K562 (cell line): Measurements from ENCODE around the gene NCAM2. TPM values are rescaled to one million over a fixed set of nuclear protein-coding genes. Genes with fewer than 3 reads are reported as not detected.
A peak's percentile ranks its signal among the peaks of the same experiment; 100 is the strongest.

Experiments
- ATAC-seq: fragments of 200-7000 bp; cut with Tn5 transposase; 3 replicates; pipeline ENCODE4 v1.9.1; 2020; ENCODE audit warnings: moderate library complexity
- BruUV-seq: library from RNA; stranded (reverse); fragments of 400-500 nt; replicated peaks from 2 replicates; lab custom pipeline; 2021; lab: Mats Ljungman, UMichigan
- CTCF ChIA-PET: fragments of 300-600 bp; formaldehyde crosslinking; extraction: SDS; loops from one replicate; lab custom pipeline; 2021; ENCODE audit warnings: low intra/inter-chr PET ratio; lab: Yijun Ruan, JAX
- POLR2A ChIA-PET: fragments of 300-600, 350-650 bp; sonication (Branson Sonifier 250); formaldehyde crosslinking; extraction: SDS; loops from one replicate; lab custom pipeline; 2021; ENCODE audit warnings: antibody characterized with exemption, inconsistent platforms; lab: Yijun Ruan, JAX
- DNase-seq, 4 experiments: peaks; one replicate each; pipeline versions ENCODE4 v3.0.0 to v3.0.0-alpha.2; 2011 to 2018; ENCODE audit warnings: low spot score in 3 of 4, mixed read lengths in 3 of 4; ENCODE audit errors: extremely low read depth in 1 of 4
- FAIRE-seq: peaks from 2 replicates; lab custom pipeline; 2011; peaks lifted over from hg19 to GRCh38; lab: Jason Lieb, UNC
- H2AFZ ChIP-seq: 2 replicates; pipeline ENCODE4 v1.6.0; 2011; ENCODE audit warnings: low read depth, low read length, control low read depth, inconsistent platforms
- H3K27ac ChIP-seq: fragments of 200-600 bp; 3 replicates; pipeline ENCODE4 v1.8.0; 2011; ENCODE audit warnings: low read depth, mild to moderate bottlenecking, control low read depth, inconsistent platforms, low read length, moderate library complexity, mixed read lengths; ENCODE audit errors: extremely low read depth
- H3K27me3 ChIP-seq, 2 experiments: fragments of 300-600 bp in 1 of 2; 2 replicates in 1 of 2; 3 replicates in 1 of 2; pipeline versions ENCODE4 v1.6.0 to v1.8.0; 2011; ENCODE audit warnings: inconsistent platforms in 2 of 2, low read length in 2 of 2, mild to moderate bottlenecking in 1 of 2, mixed read lengths in 1 of 2, moderate library complexity in 1 of 2; ENCODE audit not compliant: control insufficient read depth in 2 of 2, insufficient read depth in 2 of 2
- H3K36me3 ChIP-seq: fragments of 300-600 bp; 3 replicates; pipeline ENCODE4 v1.8.0; 2011; ENCODE audit warnings: mild to moderate bottlenecking, low read length, inconsistent platforms; ENCODE audit not compliant: control insufficient read depth, insufficient read depth
- H3K4me1 ChIP-seq, 2 experiments: fragments of 200-600 bp in 1 of 2; replicated peaks in 1 of 2; 2 replicates in 1 of 2; 3 replicates in 1 of 2; pipeline versions ENCODE4 v1.5.1 to v1.8.0; 2011; ENCODE audit warnings: inconsistent platforms in 2 of 2, low read length in 2 of 2, mild to moderate bottlenecking in 1 of 2, mixed read lengths in 1 of 2, moderate library complexity in 1 of 2; ENCODE audit not compliant: control insufficient read depth in 2 of 2, insufficient read depth in 2 of 2
- H3K4me2 ChIP-seq: 2 replicates; pipeline ENCODE4 v1.6.1; 2011; ENCODE audit warnings: low read length, control low read depth, inconsistent platforms, mixed read lengths; ENCODE audit not compliant: insufficient read depth
- H3K4me3 ChIP-seq: fragments of 200-600 bp; sonication (generic), shearing (Covaris generic); 2 replicates; pipeline ENCODE4 v1.5.1; 2016; ENCODE audit warnings: control low read depth, inconsistent platforms
- H3K79me2 ChIP-seq: fragments of 200-600 bp; 3 replicates; pipeline ENCODE4 v1.8.0; 2011; ENCODE audit warnings: low read length, inconsistent platforms; ENCODE audit not compliant: control insufficient read depth, insufficient read depth
- H3K9ac ChIP-seq, 2 experiments: 2 replicates each; pipeline versions ENCODE4 v1.6.0 to v1.6.1; 2011; ENCODE audit warnings: low read depth in 2 of 2, low read length in 2 of 2, control low read depth in 1 of 2, inconsistent platforms in 1 of 2, mild to moderate bottlenecking in 1 of 2, mixed read lengths in 1 of 2; ENCODE audit not compliant: insufficient read depth in 1 of 2
- H3K9me1 ChIP-seq: one replicate; pipeline ENCODE4 v1.6.0; 2011; ENCODE audit warnings: inconsistent platforms, mild to moderate bottlenecking, low read length, moderate library complexity; ENCODE audit not compliant: control insufficient read depth, insufficient read depth
- H3K9me3 ChIP-seq: replicated peaks from 2 replicates; pipeline ENCODE4 v1.5.1; 2011; ENCODE audit warnings: low read depth, low read length, inconsistent platforms; ENCODE audit not compliant: control insufficient read depth, insufficient read depth
- H4K20me1 ChIP-seq: replicated peaks from 2 replicates; pipeline ENCODE4 v1.6.1; 2011; ENCODE audit warnings: low read length, inconsistent platforms, mixed read lengths; ENCODE audit not compliant: control insufficient read depth, insufficient read depth
- ARID2 ChIP-seq: fragments of 450-650 bp; IDR thresholded peaks from 2 replicates; pipeline ENCODE4 v1.6.1; 2017; ENCODE audit warnings: antibody characterized with exemption, mild to moderate bottlenecking
- CCNT2 ChIP-seq: IDR thresholded peaks from 2 replicates; pipeline ENCODE4 v1.6.1; 2011; ENCODE audit warnings: borderline replicate concordance, low read depth, mild to moderate bottlenecking, moderate library complexity, mixed read lengths, low read length; ENCODE audit not compliant: insufficient read length; ENCODE audit errors: extremely low read depth
- CEBPB ChIP-seq: fragments of 450-650 bp; IDR thresholded peaks from 2 replicates; pipeline ENCODE4 v1.6.1; 2016; ENCODE audit warnings: missing genetic modification characterization, missing compliant biosample characterization
- ETV6 ChIP-seq, 3 experiments: fragments of 150-350 bp in 1 of 3; sonication (generic) in 1 of 3; formaldehyde crosslinking in 1 of 3; IDR thresholded peaks; 2 replicates each; pipeline versions ENCODE4 v1.6.1 to v1.8.0; 2014 to 2022; ENCODE audit warnings: borderline replicate concordance in 2 of 3, low read depth in 2 of 3, antibody characterized with exemption in 1 of 3, low read length in 1 of 3, mild to moderate bottlenecking in 1 of 3, missing genetic modification reagents in 1 of 3
- NR2F6 ChIP-seq: fragments of 450-650 bp; formaldehyde crosslinking; IDR thresholded peaks from 2 replicates; pipeline ENCODE4 v1.4.0; 2020; ENCODE audit warnings: mild to moderate bottlenecking
- POLR2AphosphoS2 ChIP-seq: IDR thresholded peaks from 2 replicates; pipeline ENCODE4 v1.6.1; 2012; ENCODE audit warnings: low read length, improper control_type of control experiment
- TEAD4 ChIP-seq, 2 experiments: sonication (generic) in 1 of 2; formaldehyde crosslinking in 1 of 2; IDR thresholded peaks; 2 replicates each; pipeline versions ENCODE4 v1.6.1 to v1.8.0; 2012 to 2022; ENCODE audit warnings: borderline replicate concordance in 1 of 2, inconsistent platforms in 1 of 2, low read length in 1 of 2, mild to moderate bottlenecking in 1 of 2, missing genetic modification reagents in 1 of 2
- WGBS: fragments of 100-300 bp; shearing (Covaris generic); methylation state at CpG from one replicate; pipeline ENCODE4 v1.1.6; 2016; ENCODE audit warnings: low coverage, mixed read lengths; ENCODE audit not compliant: insufficient coverage; ENCODE audit errors: missing lambda C conversion rate; 5-methylcytosine and 5-hydroxymethylcytosine counted together
- in situ Hi-C: fragments of 300-500 bp; cut with MboI; formaldehyde crosslinking; loops from 4 replicates; pipeline ENCODE4 v1.15.0; 2018; ENCODE audit warnings: inconsistent platforms, mixed read lengths
- intact Hi-C: fragments of 100-400 bp; cut with micrococcal nuclease; formaldehyde crosslinking; loops from 2 replicates; pipeline ENCODE4 v1.14.2; 2022
- polyA plus RNA-seq, 8 experiments: library from polyadenylated mRNA; depleted of rRNA in 4 of 8; stranded (reverse) in 5 of 8; unstranded in 3 of 8; fragments of >200 nt; fragmentation: Nextera tagmentation in 2 of 8; fragmentation: Illumina TruSeq in 1 of 8; extraction: Ambion mirVana in 2 of 8; extraction: Trizol in 1 of 8; gene quantifications; 2 replicates each; pipeline versions ENCODE4 v1.2.1 to v1.2.3, GENCODE V29; 2011 to 2014; ENCODE audit warnings: inconsistent platforms in 1 of 8, missing spikeins in 1 of 8
- total RNA-seq, 7 experiments: library from RNA; depleted of rRNA in 6 of 7; stranded (reverse); fragments of >200 nt in 6 of 7; fragmentation: Illumina TruSeq in 2 of 7; extraction: Trizol in 2 of 7; gene quantifications; 2 replicates each; pipeline versions ENCODE4 v1.2.1 to v1.2.3, GENCODE V29; 2011 to 2021; ENCODE audit warnings: low replicate concordance in 1 of 7
- TF ChIP-seq, protein P1 (sequence below): fragments of 450-650 bp; conservative IDR thresholded peaks from 2 replicates; pipeline ENCODE4 v1.6.1; 2016; ENCODE audit warnings: missing genetic modification characterization, low read depth, mild to moderate bottlenecking, missing compliant biosample characterization, moderate library complexity
- TF ChIP-seq, protein P2 (sequence below): fragments of 250-450 bp; sonication (Bioruptor Pico); IDR thresholded peaks from 2 replicates; pipeline ENCODE4 v1.5.0; 2021
- TF ChIP-seq, protein P3 (sequence below): sonication (generic); formaldehyde crosslinking; IDR thresholded peaks from 2 replicates; pipeline ENCODE4 v1.8.1; 2022; ENCODE audit warnings: missing genetic modification reagents
- TF ChIP-seq, protein P4 (sequence below): sonication (generic); formaldehyde crosslinking; IDR thresholded peaks from 2 replicates; pipeline ENCODE4 v1.8.1; 2023; ENCODE audit warnings: mild to moderate bottlenecking, missing genetic modification reagents, moderate library complexity

Gene NCAM2
- total and polyA plus RNA-seq, 9 of the 15 experiments (the other 6 are each of a cell fraction or from before 2014, with no cell fraction given), result 14.0 to 58.2 (median 27.8) TPM

DNA sequence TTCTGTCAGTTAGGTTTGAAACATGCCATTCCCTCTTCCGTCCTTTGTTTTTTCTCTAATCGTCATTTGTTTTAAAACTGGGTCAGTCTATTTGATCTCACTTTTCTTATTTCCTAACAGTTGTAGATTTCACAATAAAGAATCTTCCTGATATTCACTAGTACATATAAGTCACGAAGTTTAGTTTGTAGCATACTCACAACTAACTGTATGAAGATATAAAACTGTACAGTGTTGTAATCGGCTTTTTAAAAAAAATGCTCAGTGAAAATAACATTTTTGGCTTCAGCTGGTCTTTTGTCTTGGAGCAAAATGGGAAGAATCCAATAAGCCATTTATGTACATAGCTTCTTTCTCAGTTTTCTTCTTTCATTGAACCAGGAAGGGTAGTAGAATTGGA lies 78.3 kb downstream of the NCAM2 start:
- BruUV-seq, result no TSS peak
- Histone ChIP-seq H2AFZ (peak overlapping the region; percentile 25), H3K4me3 (no peak overlapping the region), H3K9me3 (no peaks in the 10 kb centered on the region), H3K9ac (no peak overlapping the region), H3K27me3 (no peaks in the 10 kb centered on the region), H3K4me1 (no peaks in the 10 kb centered on the region), H3K4me2 (no peak overlapping the region), H4K20me1 (no peaks in the 10 kb centered on the region), H3K9me1 (no peaks in the 10 kb centered on the region), H3K27ac (no peak overlapping the region), H3K36me3 (no peaks in the 10 kb centered on the region), H3K79me2 (no peaks in the 10 kb centered on the region)
- 10% methylated on average over 4 of the region's 4 CpGs for whole genome bisulfite sequencing
- ChIA-PET POLR2A (no interaction called here), CTCF (no interaction called here)
- ATAC-seq (no peak), DNase-seq (no peak), FAIRE-seq (peak; percentile 6)
- intact Hi-C loops, result no loop called here
- TF ChIP-seq CEBPB (tag) (peak; percentile 28; the same call in 1 of the 2 replicates), POLR2AphosphoS2 (no peak)
- in situ Hi-C loops, result no loop called here

DNA sequence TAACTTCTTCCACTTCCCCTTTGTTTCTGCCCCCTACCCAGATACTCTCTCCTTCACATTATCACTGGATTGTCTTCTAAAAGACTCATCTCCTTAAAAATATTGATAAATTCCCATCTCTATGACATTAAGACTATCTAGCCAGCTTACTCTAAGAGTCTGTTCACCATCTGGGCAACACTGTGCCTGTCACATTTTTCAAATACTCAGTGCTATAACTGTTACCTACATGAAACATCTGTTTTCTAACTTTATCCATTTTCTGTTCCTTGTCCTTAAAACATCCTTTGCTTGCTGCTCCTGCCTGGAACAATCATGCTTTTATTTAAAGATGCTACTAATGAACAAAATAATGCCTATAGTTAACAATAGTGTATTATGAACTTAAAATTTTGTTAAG lies 81.4 kb downstream of the NCAM2 start:
- Histone ChIP-seq H3K36me3 (no peaks in the 10 kb centered on the region), H3K4me3 (no peak overlapping the region), H3K27ac (no peak overlapping the region), H4K20me1 (no peaks in the 10 kb centered on the region), H3K79me2 (no peaks in the 10 kb centered on the region), H3K4me1 (no peaks in the 10 kb centered on the region), H3K27me3 (no peaks in the 10 kb centered on the region), H3K9me1 (no peaks in the 10 kb centered on the region), H3K4me2 (no peak overlapping the region), H3K9me3 (no peaks in the 10 kb centered on the region), H2AFZ (no peak overlapping the region), H3K9ac (no peak overlapping the region)
- in situ Hi-C loops, result no loop called here
- no TSS peak for BruUV-seq
- POLR2A ChIA-PET, result no interaction called here
- intact Hi-C loops, result no loop called here
- DNase-seq (no peak), ATAC-seq (no peak), FAIRE-seq (no peak)
- CTCF ChIA-PET, result no interaction called here
- TF ChIP-seq, protein P1, sequence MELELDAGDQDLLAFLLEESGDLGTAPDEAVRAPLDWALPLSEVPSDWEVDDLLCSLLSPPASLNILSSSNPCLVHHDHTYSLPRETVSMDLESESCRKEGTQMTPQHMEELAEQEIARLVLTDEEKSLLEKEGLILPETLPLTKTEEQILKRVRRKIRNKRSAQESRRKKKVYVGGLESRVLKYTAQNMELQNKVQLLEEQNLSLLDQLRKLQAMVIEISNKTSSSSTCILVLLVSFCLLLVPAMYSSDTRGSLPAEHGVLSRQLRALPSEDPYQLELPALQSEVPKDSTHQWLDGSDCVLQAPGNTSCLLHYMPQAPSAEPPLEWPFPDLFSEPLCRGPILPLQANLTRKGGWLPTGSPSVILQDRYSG (tag), result no peak
- TF ChIP-seq CCNT2, result no peak
- TF ChIP-seq ARID2, result no peak
- no peak for TF ChIP-seq NR2F6 (CRISPR knock-in tag)
- TF ChIP-seq ETV6 (IDR thresholded peaks at IDR 0.05; ENCODE audit: borderline replicate concordance in 1 of 2, low read depth in 2 of 2, low read length in 1 of 2), result no peak
- no peak for TF ChIP-seq ETV6 (CRISPR knock-in tag; IDR thresholded peaks at IDR 0.05; ENCODE audit: borderline replicate concordance)
- TF ChIP-seq, protein P2, sequence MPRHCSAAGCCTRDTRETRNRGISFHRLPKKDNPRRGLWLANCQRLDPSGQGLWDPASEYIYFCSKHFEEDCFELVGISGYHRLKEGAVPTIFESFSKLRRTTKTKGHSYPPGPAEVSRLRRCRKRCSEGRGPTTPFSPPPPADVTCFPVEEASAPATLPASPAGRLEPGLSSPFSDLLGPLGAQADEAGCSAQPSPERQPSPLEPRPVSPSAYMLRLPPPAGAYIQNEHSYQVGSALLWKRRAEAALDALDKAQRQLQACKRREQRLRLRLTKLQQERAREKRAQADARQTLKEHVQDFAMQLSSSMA (CRISPR knock-in tag), result no peak
- TF ChIP-seq, protein P3, sequence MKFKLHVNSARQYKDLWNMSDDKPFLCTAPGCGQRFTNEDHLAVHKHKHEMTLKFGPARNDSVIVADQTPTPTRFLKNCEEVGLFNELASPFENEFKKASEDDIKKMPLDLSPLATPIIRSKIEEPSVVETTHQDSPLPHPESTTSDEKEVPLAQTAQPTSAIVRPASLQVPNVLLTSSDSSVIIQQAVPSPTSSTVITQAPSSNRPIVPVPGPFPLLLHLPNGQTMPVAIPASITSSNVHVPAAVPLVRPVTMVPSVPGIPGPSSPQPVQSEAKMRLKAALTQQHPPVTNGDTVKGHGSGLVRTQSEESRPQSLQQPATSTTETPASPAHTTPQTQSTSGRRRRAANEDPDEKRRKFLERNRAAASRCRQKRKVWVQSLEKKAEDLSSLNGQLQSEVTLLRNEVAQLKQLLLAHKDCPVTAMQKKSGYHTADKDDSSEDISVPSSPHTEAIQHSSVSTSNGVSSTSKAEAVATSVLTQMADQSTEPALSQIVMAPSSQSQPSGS (CRISPR knock-in tag), result no peak
- no peak for TF ChIP-seq TEAD4 (IDR thresholded peaks at IDR 0.05; ENCODE audit: low read length)
- no peak for TF ChIP-seq TEAD4 (CRISPR knock-in tag; IDR thresholded peaks at IDR 0.05; ENCODE audit: borderline replicate concordance)
- TF ChIP-seq, protein P4, sequence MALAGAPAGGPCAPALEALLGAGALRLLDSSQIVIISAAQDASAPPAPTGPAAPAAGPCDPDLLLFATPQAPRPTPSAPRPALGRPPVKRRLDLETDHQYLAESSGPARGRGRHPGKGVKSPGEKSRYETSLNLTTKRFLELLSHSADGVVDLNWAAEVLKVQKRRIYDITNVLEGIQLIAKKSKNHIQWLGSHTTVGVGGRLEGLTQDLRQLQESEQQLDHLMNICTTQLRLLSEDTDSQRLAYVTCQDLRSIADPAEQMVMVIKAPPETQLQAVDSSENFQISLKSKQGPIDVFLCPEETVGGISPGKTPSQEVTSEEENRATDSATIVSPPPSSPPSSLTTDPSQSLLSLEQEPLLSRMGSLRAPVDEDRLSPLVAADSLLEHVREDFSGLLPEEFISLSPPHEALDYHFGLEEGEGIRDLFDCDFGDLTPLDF (CRISPR knock-in tag), result no peak
